Stimulated activated CD8-positive, alpha-beta memory T cell treated with anti-CD3 and anti-CD28 coated beads, Interleukin-2, amount 100 ng/mL, for 1 hour (primary cell): Measurements from ENCODE around the gene LILRB3.

Experiments
- DNase-seq, 2 donors: peaks; one replicate each; pipeline ENCODE4 v3.0.0-alpha.2; 2020; ENCODE audit warnings: low read depth in 2 of 2

The LILRB3 gene

DNA sequence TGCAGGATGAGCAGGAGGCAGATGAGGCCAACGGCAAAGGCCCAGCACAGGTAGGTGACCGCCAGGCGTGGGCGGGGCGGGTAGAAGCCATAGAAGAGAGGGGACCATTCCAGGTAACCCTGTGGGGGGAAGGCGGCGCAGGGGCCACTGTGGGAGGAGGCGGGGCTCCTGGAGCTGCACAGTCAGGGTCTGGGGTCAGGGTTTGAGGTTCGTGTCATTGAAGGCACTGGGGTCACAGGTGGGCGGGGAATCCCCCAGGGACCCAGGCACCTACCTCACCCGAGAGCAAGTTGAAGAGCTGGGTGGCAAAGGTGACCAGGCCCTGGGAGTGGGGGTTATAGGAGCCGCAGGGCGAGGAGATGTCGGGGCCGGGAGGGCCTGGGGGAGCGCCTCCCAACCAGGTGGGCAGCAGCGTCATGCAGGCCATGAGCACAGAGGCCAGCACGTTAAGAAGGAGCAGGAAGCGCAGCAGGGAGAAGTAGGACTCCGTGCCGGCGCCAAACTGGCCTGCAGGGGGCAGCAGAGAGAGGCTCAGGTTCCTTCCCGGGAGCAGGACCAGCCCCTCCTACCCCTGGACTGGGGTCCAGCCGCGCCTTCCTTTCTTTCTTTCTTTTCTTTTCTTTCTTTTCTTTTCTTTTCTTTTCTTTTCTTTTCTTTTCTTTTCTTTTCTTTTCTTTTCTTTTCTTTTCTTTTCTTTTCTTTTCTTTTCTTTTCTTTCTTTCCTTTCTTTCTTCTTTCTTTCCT is 54.5 kb downstream of the LILRB3 start:
- DNase-seq, result peak; percentile 81 to 87
